HEK293 (cell line): ENCODE data around the gene TTC23.

Experiments used
- CTCF ChIA-PET: fragments of 350-600 bp; formaldehyde crosslinking; extraction: SDS; loops from one replicate; lab custom pipeline; 2021; ENCODE audit warnings: antibody characterized with exemption; lab: Yijun Ruan, JAX
- POLR2A ChIA-PET: fragments of 300-600 bp; formaldehyde crosslinking; extraction: SDS; loops from one replicate; lab custom pipeline; 2020; ENCODE audit warnings: antibody characterized with exemption, inconsistent platforms; lab: Yijun Ruan, JAX
- H3K27ac ChIP-seq: fragments of 200-500 bp; sonication (Bioruptor generic); 2 replicates; pipeline ENCODE4 v1.5.1; 2014; ENCODE audit warnings: low read depth, low read length, control low read depth, inconsistent platforms; ENCODE audit errors: extremely low read depth
- H3K36me3 ChIP-seq, 2 experiments: fragments of 200-500 bp in 1 of 2; sonication (Bioruptor generic) in 1 of 2; 1 replicate in 1 of 2; 2 replicates in 1 of 2; pipeline ENCODE4 v1.5.1; 2014 to 2017; ENCODE audit warnings: inconsistent platforms in 2 of 2, low read length in 2 of 2; ENCODE audit not compliant: control insufficient read depth in 2 of 2, insufficient read depth in 1 of 2
- H3K4me1 ChIP-seq: fragments of 200-500 bp; sonication (Bioruptor generic); 2 replicates; pipeline ENCODE4 v1.5.1; 2014; ENCODE audit warnings: mild to moderate bottlenecking, low read length, inconsistent platforms; ENCODE audit not compliant: control insufficient read depth, insufficient read depth
- H3K4me3 ChIP-seq: 2 replicates; pipeline ENCODE4 v1.5.1; 2011; ENCODE audit warnings: low read depth, mild to moderate bottlenecking, control low read depth, low read length, moderate library complexity
- H3K9me3 ChIP-seq: fragments of 200-500 bp; sonication (Bioruptor generic); 2 replicates; pipeline ENCODE4 v1.5.1; 2014; ENCODE audit warnings: low read depth, low read length, inconsistent platforms; ENCODE audit not compliant: control insufficient read depth, insufficient read depth
- BCL11A ChIP-seq: fragments of 450-650 bp; formaldehyde crosslinking; IDR thresholded peaks from 2 replicates; pipeline ENCODE4 v1.5.1; 2016; ENCODE audit warnings: low read depth, missing biosample characterization, missing genetic modification characterization
- EGR2 ChIP-seq: fragments of 450-650 bp; formaldehyde crosslinking; IDR thresholded peaks from 2 replicates; pipeline ENCODE4 v1.5.1; 2016; ENCODE audit warnings: low read depth, missing biosample characterization, missing genetic modification characterization
- GLIS1 ChIP-seq: fragments of 450-650 bp; formaldehyde crosslinking; IDR thresholded peaks from 2 replicates; pipeline ENCODE4 v1.5.1; 2016; ENCODE audit warnings: missing biosample characterization, missing genetic modification characterization
- SP3 ChIP-seq: fragments of 450-650 bp; formaldehyde crosslinking; IDR thresholded peaks from 2 replicates; pipeline ENCODE4 v1.5.1; 2016; ENCODE audit warnings: missing biosample characterization, missing genetic modification characterization
- ZIC2 ChIP-seq: fragments of 450-650 bp; formaldehyde crosslinking; IDR thresholded peaks from 2 replicates; pipeline ENCODE4 v1.5.1; 2016; ENCODE audit warnings: missing biosample characterization, missing genetic modification characterization
- ZNF114 ChIP-seq: fragments of 450-650 bp; formaldehyde crosslinking; IDR thresholded peaks from 2 replicates; pipeline ENCODE4 v1.5.0; 2017; ENCODE audit warnings: missing biosample characterization, missing genetic modification characterization
- ZNF2 ChIP-seq: fragments of 450-650 bp; formaldehyde crosslinking; IDR thresholded peaks from 2 replicates; pipeline ENCODE4 v1.5.1; 2016; ENCODE audit warnings: missing biosample characterization, missing genetic modification characterization
- ZNF202 ChIP-seq: fragments of 450-650 bp; formaldehyde crosslinking; IDR thresholded peaks from 2 replicates; pipeline ENCODE4 v1.5.1; 2016; ENCODE audit warnings: missing biosample characterization, missing genetic modification characterization, borderline replicate concordance
- ZNF221 ChIP-seq: fragments of 450-650 bp; formaldehyde crosslinking; IDR thresholded peaks from 2 replicates; pipeline ENCODE4 v1.5.1; 2017; ENCODE audit warnings: missing biosample characterization, missing genetic modification characterization, borderline replicate concordance
- ZNF23 ChIP-seq: fragments of 450-650 bp; formaldehyde crosslinking; IDR thresholded peaks from 2 replicates; pipeline ENCODE4 v1.5.1; 2016; ENCODE audit warnings: missing biosample characterization, missing genetic modification characterization, borderline replicate concordance
- ZNF292 ChIP-seq: fragments of 450-650 bp; formaldehyde crosslinking; IDR thresholded peaks from 2 replicates; pipeline ENCODE4 v1.5.1; 2016; ENCODE audit warnings: low read depth, missing biosample characterization, missing genetic modification characterization, borderline replicate concordance
- ZNF366 ChIP-seq: fragments of 450-650 bp; formaldehyde crosslinking; conservative IDR thresholded peaks from 2 replicates; pipeline ENCODE4 v1.5.1; 2016; ENCODE audit warnings: missing biosample characterization, missing genetic modification characterization
- ZNF391 ChIP-seq: fragments of 450-650 bp; formaldehyde crosslinking; IDR thresholded peaks from 2 replicates; pipeline ENCODE4 v1.5.1; 2016; ENCODE audit warnings: low read depth, missing biosample characterization, missing genetic modification characterization, borderline replicate concordance
- ZNF394 ChIP-seq: fragments of 450-650 bp; formaldehyde crosslinking; IDR thresholded peaks from 2 replicates; pipeline ENCODE4 v1.5.1; 2016; ENCODE audit warnings: missing biosample characterization, missing genetic modification characterization, mild to moderate bottlenecking, moderate library complexity, borderline replicate concordance
- ZNF548 ChIP-seq: fragments of 450-650 bp; formaldehyde crosslinking; IDR thresholded peaks from 2 replicates; pipeline ENCODE4 v1.5.1; 2016; ENCODE audit warnings: missing biosample characterization, missing genetic modification characterization
- ZNF560 ChIP-seq: fragments of 450-650 bp; formaldehyde crosslinking; IDR thresholded peaks from 2 replicates; pipeline ENCODE4 v1.5.1; 2017; ENCODE audit warnings: missing biosample characterization, missing genetic modification characterization, borderline replicate concordance
- ZNF600 ChIP-seq: fragments of 450-650 bp; formaldehyde crosslinking; IDR thresholded peaks from 2 replicates; pipeline ENCODE4 v1.5.1; 2016; ENCODE audit warnings: missing biosample characterization, missing genetic modification characterization
- ZNF610 ChIP-seq: fragments of 450-650 bp; formaldehyde crosslinking; IDR thresholded peaks from 2 replicates; pipeline ENCODE4 v1.5.1; 2016; ENCODE audit warnings: missing biosample characterization, missing genetic modification characterization, borderline replicate concordance
- ZNF747 ChIP-seq: fragments of 450-650 bp; formaldehyde crosslinking; IDR thresholded peaks from 2 replicates; pipeline ENCODE4 v1.5.1; 2016; ENCODE audit warnings: missing biosample characterization, missing genetic modification characterization
- ZNF791 ChIP-seq: fragments of 450-650 bp; formaldehyde crosslinking; IDR thresholded peaks from 2 replicates; pipeline ENCODE4 v1.5.1; 2016; ENCODE audit warnings: missing biosample characterization, missing genetic modification characterization
- ZNF843 ChIP-seq: fragments of 450-650 bp; formaldehyde crosslinking; IDR thresholded peaks from 2 replicates; pipeline ENCODE4 v1.5.1; 2016; ENCODE audit warnings: missing biosample characterization, missing genetic modification characterization
- ZSCAN30 ChIP-seq: fragments of 450-650 bp; IDR thresholded peaks from 2 replicates; pipeline ENCODE4 v1.5.1; 2018; ENCODE audit warnings: missing biosample characterization, mild to moderate bottlenecking, missing genetic modification characterization, moderate library complexity
- TF ChIP-seq, protein P1 (sequence below): fragments of 450-650 bp; formaldehyde crosslinking; IDR thresholded peaks from 2 replicates; pipeline ENCODE4 v1.5.1; 2016; ENCODE audit warnings: missing biosample characterization, missing genetic modification characterization
- TF ChIP-seq, protein P2 (sequence below): fragments of 450-650 bp; formaldehyde crosslinking; IDR thresholded peaks from 2 replicates; pipeline ENCODE4 v1.5.1; 2016; ENCODE audit warnings: missing biosample characterization, missing genetic modification characterization
- TF ChIP-seq, protein P3 (sequence below): fragments of 450-650 bp; formaldehyde crosslinking; IDR thresholded peaks from 2 replicates; pipeline ENCODE4 v1.5.1; 2016; ENCODE audit warnings: missing biosample characterization, missing genetic modification characterization

The TTC23 gene

DNA sequence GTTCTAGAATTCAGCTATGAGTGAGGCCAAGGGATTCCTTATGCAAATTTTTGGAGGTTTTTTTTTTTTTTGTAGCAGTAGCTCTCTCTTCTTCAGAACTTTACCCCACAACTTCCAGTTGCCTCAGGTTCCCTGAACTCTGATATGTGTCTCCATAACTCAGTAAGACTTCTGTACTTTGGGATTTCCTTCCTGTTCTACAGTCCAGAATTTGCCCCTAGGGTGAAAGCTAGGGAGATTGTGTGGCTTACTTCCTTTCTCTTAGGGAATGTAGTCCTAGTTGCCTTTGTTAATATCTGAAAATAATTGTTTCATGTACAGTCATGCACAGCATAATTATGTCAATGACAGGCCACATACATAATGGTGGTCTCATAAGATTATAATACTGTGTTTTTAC lies 32.7 kb upstream of the TTC23 start (continued):
- TF ChIP-seq ZNF391 (tag by site-specific recombination) (no peak), ZNF2 (tag by site-specific recombination) (no peak), ZNF292 (tag by site-specific recombination) (no peak)
- TF ChIP-seq, all 188 proteins: peak for 0

DNA sequence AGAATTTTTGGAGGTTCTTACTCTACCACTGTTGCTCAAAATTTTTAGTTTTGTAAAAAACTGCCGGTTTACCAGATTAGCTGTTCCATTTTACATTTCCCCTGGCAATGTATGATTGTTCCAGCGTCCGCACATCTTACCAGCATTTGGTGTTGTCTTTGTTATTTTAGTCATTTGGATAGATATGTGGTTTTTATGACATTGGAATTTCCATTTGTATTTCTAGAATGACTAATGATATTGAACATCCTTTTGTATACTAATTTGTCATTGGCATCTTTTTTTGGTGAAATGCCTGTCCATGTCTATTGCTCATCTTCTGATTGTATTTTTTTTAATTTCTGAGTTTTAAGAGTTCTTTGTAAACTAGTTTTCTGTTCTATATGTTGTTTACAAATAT lies 30.4 kb upstream of the TTC23 start:
- no peaks in the 10 kb centered on the region for H3K36me3 ChIP-seq
- ChIA-PET POLR2A (no interaction called here), CTCF (interaction anchor here (1.3 to 1.6 kb wide), 2 partner anchors 425 to 476 kb away, joined by 3 to 8 read pairs; no protein-coding TSS in a partner anchor)
- no peak overlapping the region for H3K4me3 ChIP-seq
- TF ChIP-seq ZNF548 (no peak), ZNF394 (tag by site-specific recombination) (no peak), ZNF114 (tag by site-specific recombination) (no peak), BCL11A (tag by site-specific recombination) (no peak), ZNF292 (tag by site-specific recombination) (no peak), ZNF221 (tag by site-specific recombination) (no peak), ZNF843 (no peak)
- TF ChIP-seq, protein P1, sequence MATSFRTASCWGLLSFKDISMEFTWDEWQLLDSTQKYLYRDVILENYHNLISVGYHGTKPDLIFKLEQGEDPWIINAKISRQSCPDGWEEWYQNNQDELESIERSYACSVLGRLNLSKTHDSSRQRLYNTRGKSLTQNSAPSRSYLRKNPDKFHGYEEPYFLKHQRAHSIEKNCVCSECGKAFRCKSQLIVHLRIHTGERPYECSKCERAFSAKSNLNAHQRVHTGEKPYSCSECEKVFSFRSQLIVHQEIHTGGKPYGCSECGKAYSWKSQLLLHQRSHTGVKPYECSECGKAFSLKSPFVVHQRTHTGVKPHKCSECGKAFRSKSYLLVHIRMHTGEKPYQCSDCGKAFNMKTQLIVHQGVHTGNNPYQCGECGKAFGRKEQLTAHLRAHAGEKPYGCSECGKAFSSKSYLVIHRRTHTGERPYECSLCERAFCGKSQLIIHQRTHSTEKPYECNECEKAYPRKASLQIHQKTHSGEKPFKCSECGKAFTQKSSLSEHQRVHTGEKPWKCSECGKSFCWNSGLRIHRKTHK (tag by site-specific recombination), result no peak
- TF ChIP-seq, protein P2, sequence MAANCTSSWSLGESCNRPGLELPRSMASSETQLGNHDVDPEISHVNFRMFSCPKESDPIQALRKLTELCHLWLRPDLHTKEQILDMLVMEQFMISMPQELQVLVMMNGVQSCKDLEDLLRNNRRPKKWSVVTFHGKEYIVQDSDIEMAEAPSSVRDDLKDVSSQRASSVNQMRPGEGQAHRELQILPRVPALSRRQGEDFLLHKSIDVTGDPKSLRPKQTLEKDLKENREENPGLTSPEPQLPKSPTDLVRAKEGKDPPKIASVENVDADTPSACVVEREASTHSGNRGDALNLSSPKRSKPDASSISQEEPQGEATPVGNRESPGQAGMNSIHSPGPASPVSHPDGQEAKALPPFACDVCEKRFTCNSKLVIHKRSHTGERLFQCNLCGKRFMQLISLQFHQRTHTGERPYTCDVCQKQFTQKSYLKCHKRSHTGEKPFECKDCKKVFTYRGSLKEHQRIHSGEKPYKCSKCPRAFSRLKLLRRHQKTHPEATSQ (tag by site-specific recombination), result no peak
- TF ChIP-seq, protein P3, sequence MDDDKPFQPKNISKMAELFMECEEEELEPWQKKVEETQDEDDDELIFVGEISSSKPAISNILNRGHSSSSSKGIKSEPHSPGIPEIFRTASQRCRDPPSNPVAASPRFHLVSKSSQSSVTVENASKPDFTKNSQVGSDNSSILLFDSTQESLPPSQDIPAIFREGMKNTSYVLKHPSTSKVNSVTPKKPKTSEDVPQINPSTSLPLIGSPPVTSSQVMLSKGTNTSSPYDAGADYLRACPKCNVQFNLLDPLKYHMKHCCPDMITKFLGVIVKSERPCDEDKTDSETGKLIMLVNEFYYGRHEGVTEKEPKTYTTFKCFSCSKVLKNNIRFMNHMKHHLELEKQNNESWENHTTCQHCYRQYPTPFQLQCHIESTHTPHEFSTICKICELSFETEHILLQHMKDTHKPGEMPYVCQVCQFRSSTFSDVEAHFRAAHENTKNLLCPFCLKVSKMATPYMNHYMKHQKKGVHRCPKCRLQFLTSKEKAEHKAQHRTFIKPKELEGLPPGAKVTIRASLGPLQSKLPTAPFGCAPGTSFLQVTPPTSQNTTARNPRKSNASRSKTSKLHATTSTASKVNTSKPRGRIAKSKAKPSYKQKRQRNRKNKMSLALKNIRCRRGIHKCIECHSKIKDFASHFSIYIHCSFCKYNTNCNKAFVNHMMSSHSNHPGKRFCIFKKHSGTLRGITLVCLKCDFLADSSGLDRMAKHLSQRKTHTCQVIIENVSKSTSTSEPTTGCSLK, result no peak
- H3K27ac ChIP-seq, result no peak overlapping the region
- no peaks in the 10 kb centered on the region for H3K9me3 ChIP-seq
- peaks cover 3% of the 10 kb centered on the region; the same call in 1 of the 2 replicates for H3K4me1 ChIP-seq

DNA sequence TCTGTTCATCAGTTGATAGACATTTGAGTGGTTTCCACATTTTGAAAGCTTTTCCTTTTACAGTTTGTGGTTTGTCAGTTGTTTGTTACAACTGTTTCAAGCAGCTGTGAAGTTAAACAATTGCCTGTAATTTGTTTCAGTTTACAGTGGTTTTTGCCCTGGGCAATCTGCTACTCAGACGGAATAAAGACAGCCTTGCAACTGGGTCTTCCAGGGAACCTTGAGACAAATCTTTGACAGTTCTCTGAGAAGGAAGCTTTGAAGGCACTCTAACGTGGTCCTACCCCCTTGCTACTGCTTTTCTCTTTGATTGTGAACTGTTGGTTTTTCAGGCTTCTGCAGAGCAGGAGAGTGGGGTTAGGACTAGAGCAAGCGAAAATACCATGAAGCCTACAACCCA lies 29.9 kb upstream of the TTC23 start:
- CTCF ChIA-PET, result interaction anchor here (0.6 to 1.6 kb wide), 3 partner anchors 111 to 477 kb away, joined by 3 to 8 read pairs (median 3); no protein-coding TSS in a partner anchor
- peaks cover 3% of the 10 kb centered on the region; the same call in 1 of the 2 replicates for H3K4me1 ChIP-seq
- no peak for TF ChIP-seq SP3 (tag by site-specific recombination)
- no peak overlapping the region for H3K4me3 ChIP-seq
- no peak overlapping the region for H3K27ac ChIP-seq
- H3K36me3 ChIP-seq, result no peaks in the 10 kb centered on the region
- POLR2A ChIA-PET, result no interaction called here
- no peaks in the 10 kb centered on the region for H3K9me3 ChIP-seq

DNA sequence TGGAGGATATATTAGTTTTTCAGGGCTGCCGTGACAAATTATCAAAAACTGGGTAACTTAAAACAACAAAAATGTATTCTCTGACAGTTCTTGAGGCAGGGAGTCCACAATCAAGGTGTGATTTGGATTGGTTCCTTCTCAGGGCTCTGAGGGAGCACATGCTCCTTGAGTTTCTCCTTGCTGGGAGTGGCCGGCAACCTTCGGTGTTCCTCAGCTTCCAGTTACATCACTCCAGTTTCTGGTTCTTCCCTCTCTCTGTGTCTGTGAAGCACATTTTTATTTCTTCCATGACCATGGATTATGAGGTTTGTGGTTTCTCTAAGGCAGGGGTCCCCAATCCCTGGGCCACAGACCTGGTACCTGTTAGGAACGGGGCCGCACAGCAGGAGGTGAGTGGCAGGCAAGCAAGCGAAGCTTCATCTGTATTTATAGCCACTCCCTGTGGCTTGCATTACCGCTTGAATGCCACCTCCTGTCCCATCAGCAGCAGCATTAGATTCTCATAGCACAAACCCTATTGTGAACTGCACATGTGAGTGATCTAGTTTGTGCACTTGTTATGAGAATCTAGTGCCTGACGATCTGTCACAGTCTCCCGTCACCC lies 26.2 kb upstream of the TTC23 start:
- no peak overlapping the region for H3K4me3 ChIP-seq
- ChIA-PET POLR2A (interaction anchor here (1.6 kb wide), 1 partner anchor 25 kb away, joined by 3 read pairs; the partner anchor contains the start of gene LRRC28), CTCF (interaction anchor here (0.6 to 6.6 kb wide), 7 partner anchors 12 to 497 kb away, joined by 3 to 142 read pairs (median 3); no protein-coding TSS in a partner anchor)
- H3K36me3 ChIP-seq, result no peaks in the 10 kb centered on the region
- H3K27ac ChIP-seq, result no peak overlapping the region
- H3K4me1 ChIP-seq, result peaks cover 6% of the 10 kb centered on the region; the same call in 1 of the 2 replicates
- no peaks in the 10 kb centered on the region for H3K9me3 ChIP-seq
- TF ChIP-seq ZIC2 (tag by site-specific recombination) (peak; percentile 80), ZNF791 (no peak), EGR2 (tag by site-specific recombination) (no peak), ZSCAN30 (tag by site-specific recombination) (no peak), ZNF560 (tag by site-specific recombination) (no peak), GLIS1 (tag by site-specific recombination) (peak; percentile 31; the same call in 1 of the 2 replicates), ZNF747 (tag by site-specific recombination) (no peak), ZNF600 (tag by site-specific recombination) (peak; percentile 34; the same call in 1 of the 2 replicates), ZNF366 (tag by site-specific recombination) (peak; percentile 31; the same call in 1 of the 2 replicates), ZNF610 (tag by site-specific recombination) (peak; percentile 99), ZNF202 (tag by site-specific recombination) (no peak), ZNF23 (no peak), SP3 (tag by site-specific recombination) (peak; percentile 11; the same call in 1 of the 2 replicates)
